GM23338 (cell line): ENCODE measurements around the gene OPALIN.

Experiments used
- EZH2 ChIP-seq: fragments of 200-600 bp; sonication (generic); IDR thresholded peaks from one replicate; pipeline ENCODE4 v1.8.0; 2017; ENCODE audit warnings: antibody characterized with exemption, mild to moderate bottlenecking, low read depth; ENCODE audit not compliant: unreplicated experiment
- TF ChIP-seq, protein P1 (sequence below): IDR thresholded peaks from one replicate; pipeline ENCODE4 v1.6.1; 2018; ENCODE audit warnings: antibody characterized with exemption; ENCODE audit not compliant: unreplicated experiment
- TF ChIP-seq, protein P2 (sequence below), 2 experiments: fragments of 200-600 bp in 1 of 2; sonication (generic) in 1 of 2; conservative IDR thresholded peaks; 2 replicates each; pipeline versions ENCODE4 v1.5.1 to v1.6.1; 2016 to 2017; ENCODE audit warnings: antibody characterized with exemption in 2 of 2, low read depth in 2 of 2, mild to moderate bottlenecking in 2 of 2, moderate library complexity in 1 of 2

DNA sequence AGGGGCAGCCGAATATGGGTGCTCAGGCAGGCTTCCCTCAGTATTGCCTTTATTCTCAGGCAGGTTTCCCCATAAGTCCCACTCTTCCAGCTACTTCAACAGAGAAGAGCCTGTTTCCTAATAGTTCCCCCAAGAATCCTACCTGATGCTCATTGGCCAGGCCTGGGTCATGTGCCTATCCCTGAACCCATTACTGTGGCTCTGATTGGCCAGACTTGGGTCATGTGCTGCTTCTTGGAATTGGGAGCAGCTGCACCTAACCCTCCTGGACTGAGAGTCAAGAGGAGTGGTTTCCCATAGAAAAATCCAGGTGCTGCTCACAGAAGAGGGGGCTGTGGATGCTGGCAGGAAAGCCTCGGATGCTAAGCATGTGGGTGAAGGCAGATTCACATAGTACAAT lies 21.7 kb downstream of the OPALIN start:
- no peak for TF ChIP-seq EZH2
- TF ChIP-seq, protein P1, sequence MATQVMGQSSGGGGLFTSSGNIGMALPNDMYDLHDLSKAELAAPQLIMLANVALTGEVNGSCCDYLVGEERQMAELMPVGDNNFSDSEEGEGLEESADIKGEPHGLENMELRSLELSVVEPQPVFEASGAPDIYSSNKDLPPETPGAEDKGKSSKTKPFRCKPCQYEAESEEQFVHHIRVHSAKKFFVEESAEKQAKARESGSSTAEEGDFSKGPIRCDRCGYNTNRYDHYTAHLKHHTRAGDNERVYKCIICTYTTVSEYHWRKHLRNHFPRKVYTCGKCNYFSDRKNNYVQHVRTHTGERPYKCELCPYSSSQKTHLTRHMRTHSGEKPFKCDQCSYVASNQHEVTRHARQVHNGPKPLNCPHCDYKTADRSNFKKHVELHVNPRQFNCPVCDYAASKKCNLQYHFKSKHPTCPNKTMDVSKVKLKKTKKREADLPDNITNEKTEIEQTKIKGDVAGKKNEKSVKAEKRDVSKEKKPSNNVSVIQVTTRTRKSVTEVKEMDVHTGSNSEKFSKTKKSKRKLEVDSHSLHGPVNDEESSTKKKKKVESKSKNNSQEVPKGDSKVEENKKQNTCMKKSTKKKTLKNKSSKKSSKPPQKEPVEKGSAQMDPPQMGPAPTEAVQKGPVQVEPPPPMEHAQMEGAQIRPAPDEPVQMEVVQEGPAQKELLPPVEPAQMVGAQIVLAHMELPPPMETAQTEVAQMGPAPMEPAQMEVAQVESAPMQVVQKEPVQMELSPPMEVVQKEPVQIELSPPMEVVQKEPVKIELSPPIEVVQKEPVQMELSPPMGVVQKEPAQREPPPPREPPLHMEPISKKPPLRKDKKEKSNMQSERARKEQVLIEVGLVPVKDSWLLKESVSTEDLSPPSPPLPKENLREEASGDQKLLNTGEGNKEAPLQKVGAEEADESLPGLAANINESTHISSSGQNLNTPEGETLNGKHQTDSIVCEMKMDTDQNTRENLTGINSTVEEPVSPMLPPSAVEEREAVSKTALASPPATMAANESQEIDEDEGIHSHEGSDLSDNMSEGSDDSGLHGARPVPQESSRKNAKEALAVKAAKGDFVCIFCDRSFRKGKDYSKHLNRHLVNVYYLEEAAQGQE = no peak
- TF ChIP-seq, protein P2, sequence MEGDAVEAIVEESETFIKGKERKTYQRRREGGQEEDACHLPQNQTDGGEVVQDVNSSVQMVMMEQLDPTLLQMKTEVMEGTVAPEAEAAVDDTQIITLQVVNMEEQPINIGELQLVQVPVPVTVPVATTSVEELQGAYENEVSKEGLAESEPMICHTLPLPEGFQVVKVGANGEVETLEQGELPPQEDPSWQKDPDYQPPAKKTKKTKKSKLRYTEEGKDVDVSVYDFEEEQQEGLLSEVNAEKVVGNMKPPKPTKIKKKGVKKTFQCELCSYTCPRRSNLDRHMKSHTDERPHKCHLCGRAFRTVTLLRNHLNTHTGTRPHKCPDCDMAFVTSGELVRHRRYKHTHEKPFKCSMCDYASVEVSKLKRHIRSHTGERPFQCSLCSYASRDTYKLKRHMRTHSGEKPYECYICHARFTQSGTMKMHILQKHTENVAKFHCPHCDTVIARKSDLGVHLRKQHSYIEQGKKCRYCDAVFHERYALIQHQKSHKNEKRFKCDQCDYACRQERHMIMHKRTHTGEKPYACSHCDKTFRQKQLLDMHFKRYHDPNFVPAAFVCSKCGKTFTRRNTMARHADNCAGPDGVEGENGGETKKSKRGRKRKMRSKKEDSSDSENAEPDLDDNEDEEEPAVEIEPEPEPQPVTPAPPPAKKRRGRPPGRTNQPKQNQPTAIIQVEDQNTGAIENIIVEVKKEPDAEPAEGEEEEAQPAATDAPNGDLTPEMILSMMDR (conservative IDR thresholded peaks at IDR 0.05; ENCODE audit: low read depth in 2 of 2) = no peak
